NB4 (cell line): Measurements from ENCODE around the gene PHLDB3.

Experiments
- MYC ChIP-seq: IDR thresholded peaks from 2 replicates; pipeline ENCODE4 v1.6.1; 2011; ENCODE audit warnings: low read depth, low read length
- TF ChIP-seq, protein P1 (sequence below): IDR thresholded peaks from one replicate; pipeline ENCODE4 v1.5.1; 2012; ENCODE audit warnings: low read depth, low read length
- TF ChIP-seq, protein P2 (sequence below): IDR thresholded peaks from 2 replicates; pipeline ENCODE4 v1.6.1; 2011; ENCODE audit warnings: low read depth, low read length

DNA sequence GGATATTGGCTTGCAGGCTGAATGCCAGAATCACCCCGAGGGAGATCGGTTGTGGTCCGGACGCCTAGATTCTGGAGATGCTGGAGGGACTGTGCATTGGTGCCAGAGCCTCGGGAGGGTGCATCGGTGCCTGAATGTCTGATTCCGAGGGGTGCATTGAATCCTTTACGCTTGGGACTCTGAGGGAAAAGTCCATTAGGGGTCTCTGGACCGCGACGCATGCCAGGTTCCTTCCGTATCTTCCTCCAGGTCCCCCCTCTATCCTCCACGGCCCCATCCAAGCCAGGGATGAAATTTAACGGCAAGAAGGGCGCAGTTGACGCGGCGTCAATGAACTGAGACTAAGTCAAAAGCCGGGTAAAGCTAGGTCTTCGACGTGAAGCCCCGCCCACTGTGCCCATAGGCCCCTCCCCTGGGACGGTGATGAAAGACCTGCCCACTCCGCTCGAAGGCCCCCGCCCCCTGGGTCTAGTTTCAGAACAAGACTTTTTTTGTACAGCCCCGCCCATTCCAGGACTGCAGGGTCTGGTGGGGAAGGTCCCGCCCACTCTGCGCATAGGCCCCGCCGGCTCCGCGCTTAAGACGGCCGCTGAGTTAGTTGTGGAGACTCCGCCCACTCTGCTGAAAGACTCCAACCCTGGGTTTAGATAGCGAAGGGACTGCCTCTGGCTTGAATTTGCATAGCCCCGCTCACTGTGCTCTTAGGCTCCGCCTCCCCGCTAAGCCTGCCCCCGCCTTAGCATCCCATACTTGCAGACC, 29.2 kb upstream of the PHLDB3 start:
- TF ChIP-seq, protein P1, sequence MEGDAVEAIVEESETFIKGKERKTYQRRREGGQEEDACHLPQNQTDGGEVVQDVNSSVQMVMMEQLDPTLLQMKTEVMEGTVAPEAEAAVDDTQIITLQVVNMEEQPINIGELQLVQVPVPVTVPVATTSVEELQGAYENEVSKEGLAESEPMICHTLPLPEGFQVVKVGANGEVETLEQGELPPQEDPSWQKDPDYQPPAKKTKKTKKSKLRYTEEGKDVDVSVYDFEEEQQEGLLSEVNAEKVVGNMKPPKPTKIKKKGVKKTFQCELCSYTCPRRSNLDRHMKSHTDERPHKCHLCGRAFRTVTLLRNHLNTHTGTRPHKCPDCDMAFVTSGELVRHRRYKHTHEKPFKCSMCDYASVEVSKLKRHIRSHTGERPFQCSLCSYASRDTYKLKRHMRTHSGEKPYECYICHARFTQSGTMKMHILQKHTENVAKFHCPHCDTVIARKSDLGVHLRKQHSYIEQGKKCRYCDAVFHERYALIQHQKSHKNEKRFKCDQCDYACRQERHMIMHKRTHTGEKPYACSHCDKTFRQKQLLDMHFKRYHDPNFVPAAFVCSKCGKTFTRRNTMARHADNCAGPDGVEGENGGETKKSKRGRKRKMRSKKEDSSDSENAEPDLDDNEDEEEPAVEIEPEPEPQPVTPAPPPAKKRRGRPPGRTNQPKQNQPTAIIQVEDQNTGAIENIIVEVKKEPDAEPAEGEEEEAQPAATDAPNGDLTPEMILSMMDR, result no peak
- TF ChIP-seq, protein P2, sequence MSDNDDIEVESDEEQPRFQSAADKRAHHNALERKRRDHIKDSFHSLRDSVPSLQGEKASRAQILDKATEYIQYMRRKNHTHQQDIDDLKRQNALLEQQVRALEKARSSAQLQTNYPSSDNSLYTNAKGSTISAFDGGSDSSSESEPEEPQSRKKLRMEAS, result 0 out of 2 replicates have a peak, but pooled peaks have one; percentile 5
- TF ChIP-seq MYC, result no peak
